ENCODE data around the gene ASB13. TPM values are rescaled to one million over a fixed set of nuclear protein-coding genes. Genes with fewer than 3 reads are reported as not detected.

ASB13 gene
- total RNA-seq, 3 donors from 2014 or later (not counting 1 experiment from before 2014, with no cell fraction given) = 0.99 to 2.4 (median 1.4) TPM

- 74% methylated on average over 10 of the region's 10 CpGs for WGBS (ENCODE audit: insufficient coverage)
- H3K36me3 ChIP-seq (ENCODE audit: control insufficient read depth, insufficient read depth, low read length) = no peaks in the 10 kb centered on the region
- TF ChIP-seq, protein P1, sequence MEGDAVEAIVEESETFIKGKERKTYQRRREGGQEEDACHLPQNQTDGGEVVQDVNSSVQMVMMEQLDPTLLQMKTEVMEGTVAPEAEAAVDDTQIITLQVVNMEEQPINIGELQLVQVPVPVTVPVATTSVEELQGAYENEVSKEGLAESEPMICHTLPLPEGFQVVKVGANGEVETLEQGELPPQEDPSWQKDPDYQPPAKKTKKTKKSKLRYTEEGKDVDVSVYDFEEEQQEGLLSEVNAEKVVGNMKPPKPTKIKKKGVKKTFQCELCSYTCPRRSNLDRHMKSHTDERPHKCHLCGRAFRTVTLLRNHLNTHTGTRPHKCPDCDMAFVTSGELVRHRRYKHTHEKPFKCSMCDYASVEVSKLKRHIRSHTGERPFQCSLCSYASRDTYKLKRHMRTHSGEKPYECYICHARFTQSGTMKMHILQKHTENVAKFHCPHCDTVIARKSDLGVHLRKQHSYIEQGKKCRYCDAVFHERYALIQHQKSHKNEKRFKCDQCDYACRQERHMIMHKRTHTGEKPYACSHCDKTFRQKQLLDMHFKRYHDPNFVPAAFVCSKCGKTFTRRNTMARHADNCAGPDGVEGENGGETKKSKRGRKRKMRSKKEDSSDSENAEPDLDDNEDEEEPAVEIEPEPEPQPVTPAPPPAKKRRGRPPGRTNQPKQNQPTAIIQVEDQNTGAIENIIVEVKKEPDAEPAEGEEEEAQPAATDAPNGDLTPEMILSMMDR (IDR thresholded peaks at IDR 0.05) = no peak
- Mint-ChIP-seq H3K27me3 (ENCODE audit: low read depth in 2 of 2) (peaks cover 0 to 4% of the 10 kb centered on the region in 2 donors), H3K4me3 (no peak overlapping the region), H3K36me3 (no peaks in the 10 kb centered on the region), H3K4me1 (no peaks in the 10 kb centered on the region), H3K27ac (no peak overlapping the region), H3K9me3 (no peaks in the 10 kb centered on the region)
- no peak for DNase-seq
- no peaks in the 10 kb centered on the region for H3K27me3 ChIP-seq (ENCODE audit: control insufficient read depth, insufficient read depth, low read length)
- intact Hi-C loops (cut with micrococcal nuclease) = no loop called here
- H3K27ac ChIP-seq (ENCODE audit: low read length) = no peak overlapping the region
- ATAC-seq = no peak
- H3K9me3 ChIP-seq (ENCODE audit: control insufficient read depth, insufficient read depth, low read length) = no peaks in the 10 kb centered on the region
- no peak overlapping the region for H3K4me3 ChIP-seq (ENCODE audit: low read length)
- H3K4me1 ChIP-seq (ENCODE audit: control insufficient read depth, insufficient read depth, low read length) = no peaks in the 10 kb centered on the region
Observed at GRCh38 chr10:5654218-5654755, 12.1 kb downstream of the ASB13 start.

DNA sequence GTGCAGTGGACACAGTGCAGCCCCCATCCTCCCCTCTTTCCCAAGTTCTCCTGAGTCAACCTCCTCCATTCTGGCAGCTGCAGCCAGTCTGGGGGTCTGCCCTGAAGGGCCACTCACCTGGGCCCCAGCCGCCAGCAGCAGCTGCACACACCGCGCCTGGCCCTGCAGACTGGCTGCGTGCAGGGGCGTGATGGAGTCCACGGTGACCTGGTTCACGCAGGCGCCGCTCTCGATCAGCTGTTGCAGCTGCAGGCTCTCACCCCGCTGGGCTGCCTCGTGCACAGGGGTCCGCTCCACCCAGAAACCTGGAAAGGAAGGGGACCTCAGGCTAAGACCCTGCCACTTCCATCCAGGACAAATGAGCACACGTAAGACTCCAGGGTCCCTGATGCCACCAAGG is 13.6 kb downstream of the ASB13 start:
- TF ChIP-seq, protein P1 (IDR thresholded peaks at IDR 0.05) = no peak
- WGBS (ENCODE audit: insufficient coverage) = 93% methylated on average over 14 of the region's 14 CpGs
- Histone ChIP-seq H3K27me3 (ENCODE audit: control insufficient read depth, insufficient read depth, low read length) (no peaks in the 10 kb centered on the region), H3K27ac (ENCODE audit: low read length) (no peak overlapping the region), H3K4me1 (ENCODE audit: control insufficient read depth, insufficient read depth, low read length) (no peaks in the 10 kb centered on the region), H3K36me3 (ENCODE audit: control insufficient read depth, insufficient read depth, low read length) (no peaks in the 10 kb centered on the region), H3K4me3 (ENCODE audit: low read length) (no peak overlapping the region), H3K9me3 (ENCODE audit: control insufficient read depth, insufficient read depth, low read length) (no peaks in the 10 kb centered on the region)
- intact Hi-C loops (cut with micrococcal nuclease) = no loop called here
- Mint-ChIP-seq H3K4me3 (no peak overlapping the region), H3K27me3 (ENCODE audit: low read depth in 2 of 2) (peaks cover 0 to 3% of the 10 kb centered on the region in 2 donors), H3K27ac (no peak overlapping the region), H3K9me3 (no peaks in the 10 kb centered on the region), H3K4me1 (no peaks in the 10 kb centered on the region), H3K36me3 (no peaks in the 10 kb centered on the region)
- ATAC-seq = no peak
- no peak for DNase-seq

DNA sequence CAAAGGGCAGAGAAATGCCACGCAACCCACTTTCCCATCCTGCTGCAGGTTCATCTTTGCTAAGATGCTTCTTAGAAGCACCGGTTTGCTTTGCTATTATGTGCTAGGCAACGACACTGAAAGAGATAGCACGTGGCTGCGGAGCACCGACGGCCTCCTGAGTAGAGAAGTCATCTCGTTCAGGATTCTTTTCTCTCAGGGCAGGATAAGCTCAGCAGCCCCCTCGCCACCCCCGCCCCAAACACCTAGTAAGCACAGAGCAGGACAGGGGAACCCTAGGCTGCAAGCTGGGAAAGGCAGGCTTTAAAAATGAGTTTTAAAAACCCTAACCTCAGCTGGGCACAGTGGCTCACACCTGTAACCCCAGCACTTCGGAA is 15.0 kb downstream of the ASB13 start:
- no peaks in the 10 kb centered on the region for H3K4me1 Mint-ChIP-seq
- DNase-seq (no peak), ATAC-seq (no peak)
- Histone ChIP-seq H3K27ac (ENCODE audit: low read length) (no peak overlapping the region), H3K4me3 (ENCODE audit: low read length) (no peak overlapping the region), H3K9me3 (ENCODE audit: control insufficient read depth, insufficient read depth, low read length) (no peaks in the 10 kb centered on the region), H3K36me3 (ENCODE audit: control insufficient read depth, insufficient read depth, low read length) (no peaks in the 10 kb centered on the region), H3K27me3 (ENCODE audit: control insufficient read depth, insufficient read depth, low read length) (no peaks in the 10 kb centered on the region), H3K4me1 (ENCODE audit: control insufficient read depth, insufficient read depth, low read length) (no peaks in the 10 kb centered on the region)
- H3K36me3 Mint-ChIP-seq = no peaks in the 10 kb centered on the region
- 92% methylated on average over 11 of the region's 11 CpGs for WGBS (ENCODE audit: insufficient coverage)
- no peak overlapping the region for H3K4me3 Mint-ChIP-seq
- intact Hi-C loops (cut with micrococcal nuclease) = no loop called here
- TF ChIP-seq, protein P1 (IDR thresholded peaks at IDR 0.05) = no peak
- H3K27ac Mint-ChIP-seq = no peak overlapping the region
- peaks cover 0 to 3% of the 10 kb centered on the region in 2 donors for H3K27me3 Mint-ChIP-seq (ENCODE audit: low read depth in 2 of 2)
- H3K9me3 Mint-ChIP-seq = no peaks in the 10 kb centered on the region

Measured in natural killer cell (primary cell).